ENCODE measurements around the gene CAMSAP2. TPM values are rescaled to one million over a fixed set of nuclear protein-coding genes. Genes with fewer than 3 reads are reported as not detected.

CAMSAP2 gene
- polyA plus RNA-seq, 1 donor (not counting 4 experiments of a cell fraction or from before 2014, with no cell fraction given): 47.8 TPM

DNA sequence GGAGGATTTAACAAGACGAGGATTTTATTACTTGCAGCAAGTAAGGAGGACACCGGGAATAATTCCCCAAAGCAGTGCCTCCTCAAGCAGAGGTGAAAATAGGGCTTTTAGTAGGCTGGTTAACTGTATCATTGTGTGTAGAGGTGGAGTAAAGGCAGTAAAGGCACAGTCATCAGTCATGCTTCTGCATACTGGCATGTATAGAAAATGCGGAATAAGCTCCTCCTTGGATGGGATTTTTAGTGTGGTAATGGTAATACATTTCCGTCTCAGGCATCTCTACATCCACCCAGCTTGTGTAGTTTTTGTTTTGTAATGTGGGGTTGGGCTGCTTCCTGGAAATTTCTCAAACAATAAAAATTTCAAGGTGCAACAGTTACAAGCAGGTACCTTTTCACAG lies 106.7 kb downstream of the CAMSAP2 start:
- peaks cover 3% of the 10 kb centered on the region for H3K79me2 ChIP-seq (ENCODE audit: control insufficient read depth, insufficient read depth, low read length)
- no peak overlapping the region for H3K9ac ChIP-seq (ENCODE audit: control insufficient read depth, extremely low read depth, insufficient read depth, low read length)
- no peak overlapping the region for H2AFZ ChIP-seq (ENCODE audit: control insufficient read depth, low read length)
- DNase-seq (ENCODE audit: low read depth, low spot score): no peak
- H3K4me2 ChIP-seq (ENCODE audit: control insufficient read depth, extremely low read depth, insufficient read depth, low read depth, low read length): no peak overlapping the region
- H3K9me3 ChIP-seq (ENCODE audit: control insufficient read depth, low read depth, low read length): no peaks in the 10 kb centered on the region
- no peaks in the 10 kb centered on the region for H4K20me1 ChIP-seq (ENCODE audit: control insufficient read depth, extremely low read depth, insufficient read depth, low read length)
- H3K4me1 ChIP-seq (ENCODE audit: control insufficient read depth, extremely low read depth, insufficient read depth, low read length): no peaks in the 10 kb centered on the region
- H3K4me3 ChIP-seq (ENCODE audit: control insufficient read depth in 2 of 3, extremely low read depth in 1 of 3, insufficient read depth in 2 of 3, low read depth in 1 of 3, low read length in 3 of 3): no peak overlapping the region
- no peaks in the 10 kb centered on the region for H3K27me3 ChIP-seq (ENCODE audit: control insufficient read depth, extremely low read depth, insufficient read depth, low read length)
- H3K36me3 ChIP-seq (ENCODE audit: control insufficient read depth in 2 of 2, extremely low read depth in 1 of 2, insufficient read depth in 2 of 2, low read length in 2 of 2): peaks cover 30 to 32% of the 10 kb centered on the region in 2 experiments
- dilution Hi-C loops (cut with MboI; ENCODE audit: extremely low pct_ligation_motif_present, low sequenced_read_pairs): no loop called here
- TF ChIP-seq, protein P1, sequence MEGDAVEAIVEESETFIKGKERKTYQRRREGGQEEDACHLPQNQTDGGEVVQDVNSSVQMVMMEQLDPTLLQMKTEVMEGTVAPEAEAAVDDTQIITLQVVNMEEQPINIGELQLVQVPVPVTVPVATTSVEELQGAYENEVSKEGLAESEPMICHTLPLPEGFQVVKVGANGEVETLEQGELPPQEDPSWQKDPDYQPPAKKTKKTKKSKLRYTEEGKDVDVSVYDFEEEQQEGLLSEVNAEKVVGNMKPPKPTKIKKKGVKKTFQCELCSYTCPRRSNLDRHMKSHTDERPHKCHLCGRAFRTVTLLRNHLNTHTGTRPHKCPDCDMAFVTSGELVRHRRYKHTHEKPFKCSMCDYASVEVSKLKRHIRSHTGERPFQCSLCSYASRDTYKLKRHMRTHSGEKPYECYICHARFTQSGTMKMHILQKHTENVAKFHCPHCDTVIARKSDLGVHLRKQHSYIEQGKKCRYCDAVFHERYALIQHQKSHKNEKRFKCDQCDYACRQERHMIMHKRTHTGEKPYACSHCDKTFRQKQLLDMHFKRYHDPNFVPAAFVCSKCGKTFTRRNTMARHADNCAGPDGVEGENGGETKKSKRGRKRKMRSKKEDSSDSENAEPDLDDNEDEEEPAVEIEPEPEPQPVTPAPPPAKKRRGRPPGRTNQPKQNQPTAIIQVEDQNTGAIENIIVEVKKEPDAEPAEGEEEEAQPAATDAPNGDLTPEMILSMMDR (optimal IDR thresholded peaks at IDR 0.05 in 1 of 3, IDR thresholded peaks at IDR 0.05 in 1 of 3, conservative IDR thresholded peaks at IDR 0.05 in 1 of 3; ENCODE audit: extremely low read depth in 1 of 3, insufficient read depth in 2 of 3, low read length in 3 of 3): no peak
- TF ChIP-seq EZH2 (IDR thresholded peaks at IDR 0.05; ENCODE audit: low read length): no peak
- H3K9me1 ChIP-seq (ENCODE audit: control insufficient read depth, extremely low read depth, insufficient read depth, low read length): no peaks in the 10 kb centered on the region
- FAIRE-seq: no peak
- no peak overlapping the region for H3K27ac ChIP-seq (ENCODE audit: control insufficient read depth, insufficient read depth, low read length)

DNA sequence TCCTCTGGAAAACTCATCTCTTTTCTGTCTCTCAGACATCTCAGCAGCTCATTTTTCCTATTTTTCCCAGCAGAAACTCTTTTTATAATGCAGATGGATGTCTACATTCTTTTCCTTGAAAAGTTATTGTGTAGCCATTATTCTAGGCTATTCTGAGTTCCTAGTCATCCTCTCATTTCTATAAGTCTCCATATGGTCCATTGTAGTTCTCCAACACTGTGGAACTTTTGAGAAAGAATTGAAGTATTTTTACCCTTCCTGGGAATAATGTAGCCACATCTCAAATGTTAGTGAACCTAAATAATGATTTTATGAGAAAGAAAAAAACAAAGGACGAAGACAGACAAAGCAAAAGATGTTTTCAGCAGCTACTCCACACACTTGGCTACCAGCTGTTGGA lies 107.7 kb downstream of the CAMSAP2 start:
- H3K9me1 ChIP-seq (ENCODE audit: control insufficient read depth, extremely low read depth, insufficient read depth, low read length): no peaks in the 10 kb centered on the region
- H3K27me3 ChIP-seq (ENCODE audit: control insufficient read depth, extremely low read depth, insufficient read depth, low read length): no peaks in the 10 kb centered on the region
- H3K27ac ChIP-seq (ENCODE audit: control insufficient read depth, insufficient read depth, low read length): no peak overlapping the region
- no peaks in the 10 kb centered on the region for H3K4me1 ChIP-seq (ENCODE audit: control insufficient read depth, extremely low read depth, insufficient read depth, low read length)
- no peak for FAIRE-seq
- H3K9ac ChIP-seq (ENCODE audit: control insufficient read depth, extremely low read depth, insufficient read depth, low read length): no peak overlapping the region
- no peak overlapping the region for H3K4me2 ChIP-seq (ENCODE audit: control insufficient read depth, extremely low read depth, insufficient read depth, low read depth, low read length)
- no peak overlapping the region for H2AFZ ChIP-seq (ENCODE audit: control insufficient read depth, low read length)
- no peaks in the 10 kb centered on the region for H3K79me2 ChIP-seq (ENCODE audit: control insufficient read depth, insufficient read depth, low read length)
- no peaks in the 10 kb centered on the region for H3K9me3 ChIP-seq (ENCODE audit: control insufficient read depth, low read depth, low read length)
- no peak for DNase-seq (ENCODE audit: low read depth, low spot score)
- dilution Hi-C loops (cut with MboI; ENCODE audit: extremely low pct_ligation_motif_present, low sequenced_read_pairs): no loop called here
- peaks cover 35 to 38% of the 10 kb centered on the region in 2 experiments for H3K36me3 ChIP-seq (ENCODE audit: control insufficient read depth in 2 of 2, extremely low read depth in 1 of 2, insufficient read depth in 2 of 2, low read length in 2 of 2)
- TF ChIP-seq EZH2 (IDR thresholded peaks at IDR 0.05; ENCODE audit: low read length): no peak
- TF ChIP-seq, protein P1 (optimal IDR thresholded peaks at IDR 0.05 in 1 of 3, IDR thresholded peaks at IDR 0.05 in 1 of 3, conservative IDR thresholded peaks at IDR 0.05 in 1 of 3; ENCODE audit: extremely low read depth in 1 of 3, insufficient read depth in 2 of 3, low read length in 3 of 3): no peak
- no peaks in the 10 kb centered on the region for H4K20me1 ChIP-seq (ENCODE audit: control insufficient read depth, extremely low read depth, insufficient read depth, low read length)
- no peak overlapping the region for H3K4me3 ChIP-seq (ENCODE audit: control insufficient read depth in 2 of 3, extremely low read depth in 1 of 3, insufficient read depth in 2 of 3, low read depth in 1 of 3, low read length in 3 of 3)

Measured in keratinocyte (primary cell).